HG03103 (cell line): ENCODE data around the gene RRP8.
A peak's percentile ranks its signal among the peaks of the same experiment; 100 is the strongest.

Experiments used
- ATAC-seq: cut with Tn5 transposase; IDR thresholded peaks from one replicate; pipeline ENCODE4 v1.9.1; 2021; ENCODE audit warnings: low read depth; ENCODE audit not compliant: unreplicated experiment

The RRP8 gene

DNA sequence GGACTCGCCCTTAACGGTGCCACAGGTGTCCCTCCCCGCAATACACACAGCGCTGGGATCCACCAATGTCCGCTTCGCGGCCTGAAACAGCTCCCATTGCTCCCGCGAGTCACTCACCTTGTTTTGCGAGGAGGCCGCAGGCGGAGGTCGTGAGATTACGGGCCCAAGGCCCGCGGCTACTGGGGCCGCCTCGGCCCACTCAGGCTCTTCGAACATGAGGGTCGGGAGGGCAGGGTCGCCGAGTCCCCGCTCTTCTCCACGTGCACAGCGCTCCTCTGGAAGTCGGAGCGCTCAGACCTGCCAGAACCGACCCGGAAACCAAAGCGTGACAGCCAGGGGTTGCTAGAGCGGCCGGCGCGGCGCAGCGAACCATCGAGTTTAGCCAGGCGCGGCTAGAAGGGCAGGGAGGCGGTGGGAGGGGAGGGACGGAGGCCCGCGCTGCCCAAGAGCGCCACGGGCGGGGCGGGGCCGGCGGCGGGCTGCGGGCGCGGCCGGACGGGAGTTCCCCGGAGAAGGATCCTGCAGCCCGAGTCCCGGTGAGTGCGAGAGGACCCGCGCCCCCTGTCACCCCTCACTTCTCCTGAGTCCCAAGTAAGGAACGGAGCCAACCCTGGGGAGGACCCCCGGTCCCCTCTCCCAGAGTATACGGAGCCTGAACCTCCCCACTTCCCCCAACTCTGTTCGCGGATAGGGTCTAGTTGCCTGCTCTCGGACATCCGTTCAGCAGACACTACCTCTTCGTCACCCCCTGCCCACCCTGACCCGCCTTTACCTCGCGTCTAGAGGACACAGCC is at the start of gene RRP8, which contains the start of gene ILK:
RRP8 (minus strand) TSS at position 330 of the 794 bp plus-strand sequence; CDS start at position 216, 114 bp downstream.
ILK (plus strand) TSS at position 488 of the 794 bp plus-strand sequence. CDS start 498 bp downstream, outside the sequence.
- peak; percentile 78 for ATAC-seq

DNA sequence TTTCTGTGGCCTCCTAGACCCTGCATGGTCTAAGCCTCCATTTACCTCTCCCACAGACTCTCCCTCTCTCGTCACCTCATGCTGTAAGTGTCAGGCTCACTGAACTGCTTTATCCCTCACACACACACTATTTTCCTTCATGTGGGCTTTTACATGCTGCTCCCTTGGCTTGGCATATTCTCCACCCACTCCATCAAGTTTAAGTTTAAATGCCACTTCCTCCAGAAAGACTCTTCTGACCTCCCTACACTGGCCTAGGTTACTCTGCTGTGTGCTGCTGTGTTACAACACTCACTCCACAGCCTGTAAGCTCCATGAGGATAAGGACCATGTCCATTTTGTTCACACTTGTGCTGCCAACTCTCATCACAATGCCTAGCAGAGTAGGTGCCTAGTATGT is 49.7 kb upstream of the RRP8 start:
- no peak for ATAC-seq

DNA sequence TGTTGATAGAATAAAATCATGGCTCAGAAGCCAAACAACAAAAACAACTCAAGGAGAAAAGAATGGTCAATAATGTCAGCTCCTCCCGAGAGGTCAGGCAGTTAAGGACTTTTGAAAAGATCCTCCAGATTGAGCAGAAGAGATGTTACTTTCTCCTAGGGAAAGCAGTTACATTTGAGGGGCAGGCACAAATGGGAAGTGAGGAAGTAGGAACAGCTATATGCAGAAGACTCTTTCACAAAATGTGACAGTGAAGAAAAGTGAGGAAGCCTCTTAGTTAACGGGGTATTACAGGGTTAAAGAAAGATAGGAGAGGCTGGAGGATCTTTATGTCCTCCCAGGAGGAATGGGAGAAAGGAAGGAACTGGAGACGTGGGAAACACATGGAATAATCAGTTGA is 48.8 kb upstream of the RRP8 start:
- ATAC-seq = no peak

GRCh38 chr11:6650980-6651379 is 47.6 kb upstream of the RRP8 start:
- no peak for ATAC-seq

GRCh38 chr11:6650104-6650503 is 46.7 kb upstream of the RRP8 start:
- ATAC-seq = no peak

- ATAC-seq = no peak
These were observed 45.1 kb upstream of the RRP8 start for GRCh38 chr11:6648501-6648900.

- ATAC-seq = no peak
These were observed 44.4 kb upstream of the RRP8 start for GRCh38 chr11:6647836-6648235.

- ATAC-seq = peak; percentile 92
These were observed 43.7 kb upstream of the RRP8 start for GRCh38 chr11:6646918-6647679.

DNA sequence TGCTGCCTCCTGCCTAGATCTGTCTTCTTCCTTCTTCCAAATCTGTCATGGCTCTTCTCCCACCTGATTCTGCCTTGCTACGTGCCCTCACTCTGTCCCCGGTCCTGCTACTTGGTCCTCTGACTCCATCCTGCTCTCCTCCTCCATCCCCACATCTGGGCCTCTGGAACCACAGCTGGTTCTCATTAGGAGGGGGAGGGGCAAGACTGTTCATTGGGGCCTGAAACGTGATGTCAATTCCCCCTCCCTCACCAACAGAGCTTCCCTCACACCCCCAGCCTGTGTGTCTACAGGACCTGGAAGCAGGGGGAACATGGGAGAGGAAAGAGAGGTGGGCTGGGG is 43.1 kb upstream of the RRP8 start:
- peak; percentile 1 for ATAC-seq

DNA sequence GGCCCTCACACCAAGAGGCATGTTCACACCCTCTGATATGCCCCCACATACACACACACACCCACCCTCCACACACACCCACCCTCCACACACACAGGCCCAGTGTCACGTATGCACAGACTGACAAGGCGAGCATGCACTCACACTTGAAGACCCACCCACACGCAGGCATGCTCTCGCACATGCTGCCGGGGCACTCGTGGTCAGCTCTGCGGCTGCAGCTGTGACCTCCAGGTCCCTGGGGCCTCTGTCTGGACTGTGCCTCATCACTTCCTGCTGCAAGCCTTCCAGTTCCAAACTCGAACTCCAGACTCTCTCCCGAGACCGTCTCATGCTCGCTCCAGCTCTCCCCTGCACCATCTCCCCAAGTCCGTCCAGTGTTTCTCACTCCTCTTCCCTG is 42.7 kb upstream of the RRP8 start:
- no peak for ATAC-seq

DNA sequence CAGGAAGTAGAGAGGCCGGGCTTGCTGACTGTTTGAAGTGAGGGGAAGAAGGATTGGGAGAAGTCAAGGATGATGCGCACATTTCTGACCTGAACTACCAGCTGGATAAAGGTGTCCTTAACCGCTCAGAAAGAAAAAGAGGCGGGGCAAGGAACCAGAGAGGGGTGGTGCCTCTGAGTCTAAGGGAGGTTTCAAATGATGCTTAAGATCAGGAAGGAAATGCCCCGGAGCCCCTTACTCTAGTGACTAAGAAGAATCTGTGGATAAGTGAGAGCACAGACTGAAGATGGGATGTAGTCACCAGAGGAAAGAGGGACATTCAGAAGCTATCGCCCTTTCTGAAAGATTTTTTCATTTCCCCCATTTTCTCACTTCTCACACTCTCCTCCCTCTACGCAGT is 39.5 kb upstream of the RRP8 start:
- no peak for ATAC-seq

GRCh38 chr11:6640985-6641701 is 37.7 kb upstream of the RRP8 start:
- ATAC-seq = no peak

- no peak for ATAC-seq
These were observed 36.9 kb upstream of the RRP8 start for GRCh38 chr11:6640036-6640984.

DNA sequence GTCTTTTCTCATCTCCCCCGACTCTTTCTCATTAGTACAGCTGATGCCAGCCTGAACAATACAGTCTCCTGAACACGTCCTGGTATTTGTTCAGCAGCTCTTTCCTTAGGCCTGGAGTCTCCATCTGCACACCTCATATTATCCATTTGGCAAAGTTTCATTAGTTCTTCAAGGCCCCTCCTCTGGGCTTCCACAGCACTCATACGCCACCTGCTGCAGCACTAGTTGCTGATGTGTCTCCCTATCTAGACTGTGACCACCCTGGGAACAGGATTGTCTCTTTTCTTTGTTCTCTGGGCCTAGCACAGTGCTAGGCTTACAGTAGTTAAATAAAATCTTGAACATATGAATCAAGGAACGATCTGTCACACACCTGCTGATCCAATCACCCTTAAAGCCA is 35.0 kb upstream of the RRP8 start:
- ATAC-seq = no peak

GRCh38 chr11:6637871-6638270 is 34.5 kb upstream of the RRP8 start:
- no peak for ATAC-seq

DNA sequence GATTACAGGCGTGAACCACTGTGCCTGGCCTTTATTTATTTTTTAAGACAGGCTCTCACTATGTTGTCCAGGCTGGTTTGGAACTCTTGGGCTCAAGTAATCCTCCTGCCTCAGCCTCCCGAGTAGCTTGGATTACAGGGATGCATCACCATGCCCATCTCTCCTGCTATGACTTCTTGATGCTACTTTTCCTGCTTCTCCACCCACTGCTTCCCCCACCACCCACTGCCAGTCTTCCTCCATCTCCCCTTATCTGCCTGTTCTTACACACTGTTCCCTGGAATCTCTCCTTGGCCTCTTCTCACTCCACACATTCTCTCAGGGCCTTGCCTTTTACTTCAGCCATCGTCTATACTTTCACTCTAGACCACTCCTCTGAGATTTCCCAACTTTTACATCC is 33.1 kb upstream of the RRP8 start:
- no peak for ATAC-seq

GRCh38 chr11:6635082-6635932 is 31.9 kb upstream of the RRP8 start:
- ATAC-seq = no peak

- no peak for ATAC-seq
These were observed 31.1 kb upstream of the RRP8 start for GRCh38 chr11:6634534-6634933.
